DOHH2 (cell line): ENCODE data around the gene RIPK3.

Experiments used
- CTCF ChIP-seq: fragments of 200-600 bp; sonication (generic); IDR thresholded peaks from one replicate; pipeline ENCODE4 v1.5.1; 2014; ENCODE audit warnings: antibody characterized with exemption, mild to moderate bottlenecking, low read depth, low read length; ENCODE audit not compliant: poor library complexity, severe bottlenecking
- EZH2phosphoT487 ChIP-seq: fragments of 200-600 bp; sonication (generic); IDR thresholded peaks from 2 replicates; pipeline ENCODE4 v1.6.1; 2017; ENCODE audit warnings: borderline replicate concordance, mild to moderate bottlenecking, antibody characterized with exemption, low read length, moderate library complexity, mixed read lengths

GRCh38 chr14:24334431-24335291, 5.1 kb downstream of the RIPK3 start, which contains the start of gene ADCY4:
- TF ChIP-seq EZH2phosphoT487 (no peak), CTCF (no peak)
